IPS-15b (cell line): Measurements from ENCODE around the gene JARID2.

Experiments
- H3K27me3 ChIP-seq: one replicate; pipeline ENCODE4 v1.6.1; 2013; ENCODE audit warnings: low read length; ENCODE audit not compliant: control insufficient read depth, insufficient read depth
- H3K36me3 ChIP-seq: one replicate; pipeline ENCODE4 v1.6.1; 2013; ENCODE audit warnings: low read length; ENCODE audit not compliant: control insufficient read depth, insufficient read depth
- H3K4me1 ChIP-seq: one replicate; pipeline ENCODE4 v1.6.1; 2013; ENCODE audit warnings: mild to moderate bottlenecking, low read length; ENCODE audit not compliant: control insufficient read depth, insufficient read depth
- H3K4me3 ChIP-seq: one replicate; pipeline ENCODE4 v1.5.1; 2013; ENCODE audit warnings: low read depth, low read length
- H3K9ac ChIP-seq: one replicate; pipeline ENCODE4 v1.6.1; 2013; ENCODE audit warnings: low read depth, mild to moderate bottlenecking, low read length
- H3K9me3 ChIP-seq: one replicate; pipeline ENCODE4 v1.6.1; 2013; ENCODE audit warnings: mild to moderate bottlenecking, low read length; ENCODE audit not compliant: control insufficient read depth, insufficient read depth

The JARID2 gene

GRCh38 chr6:15510536-15511247 lies 264.8 kb downstream of the JARID2 start:
- Histone ChIP-seq H3K4me3 (no peak overlapping the region), H3K9ac (no peak overlapping the region), H3K27me3 (no peaks in the 10 kb centered on the region), H3K36me3 (peaks cover 92% of the 10 kb centered on the region), H3K9me3 (no peaks in the 10 kb centered on the region), H3K4me1 (peaks cover 11% of the 10 kb centered on the region)

- H3K36me3 ChIP-seq = peaks cover 90% of the 10 kb centered on the region
- H3K9me3 ChIP-seq = no peaks in the 10 kb centered on the region
- no peak overlapping the region for H3K9ac ChIP-seq
- H3K4me1 ChIP-seq = peaks cover 11% of the 10 kb centered on the region
- no peaks in the 10 kb centered on the region for H3K27me3 ChIP-seq
- no peak overlapping the region for H3K4me3 ChIP-seq
Observed at GRCh38 chr6:15511248-15512125, 265.6 kb downstream of the JARID2 start.

GRCh38 chr6:15512126-15512525 lies 266.3 kb downstream of the JARID2 start:
- peaks cover 90% of the 10 kb centered on the region for H3K36me3 ChIP-seq
- no peak overlapping the region for H3K4me3 ChIP-seq
- no peaks in the 10 kb centered on the region for H3K9me3 ChIP-seq
- H3K4me1 ChIP-seq = peaks cover 8% of the 10 kb centered on the region
- H3K27me3 ChIP-seq = no peaks in the 10 kb centered on the region
- no peak overlapping the region for H3K9ac ChIP-seq

- no peaks in the 10 kb centered on the region for H3K9me3 ChIP-seq
- peaks cover 90% of the 10 kb centered on the region for H3K36me3 ChIP-seq
- H3K4me1 ChIP-seq = peaks cover 2% of the 10 kb centered on the region
- H3K4me3 ChIP-seq = no peak overlapping the region
- H3K27me3 ChIP-seq = no peaks in the 10 kb centered on the region
- no peak overlapping the region for H3K9ac ChIP-seq
Observed at GRCh38 chr6:15512721-15513120, 266.9 kb downstream of the JARID2 start.

GRCh38 chr6:15513131-15513771 lies 267.4 kb downstream of the JARID2 start:
- H3K27me3 ChIP-seq = no peaks in the 10 kb centered on the region
- no peaks in the 10 kb centered on the region for H3K9me3 ChIP-seq
- H3K36me3 ChIP-seq = peaks cover 90% of the 10 kb centered on the region
- H3K4me3 ChIP-seq = no peak overlapping the region
- H3K4me1 ChIP-seq = no peaks in the 10 kb centered on the region
- no peak overlapping the region for H3K9ac ChIP-seq

- Histone ChIP-seq H3K9me3 (no peaks in the 10 kb centered on the region), H3K4me3 (no peak overlapping the region), H3K9ac (no peak overlapping the region), H3K27me3 (no peaks in the 10 kb centered on the region), H3K36me3 (peaks cover 90% of the 10 kb centered on the region), H3K4me1 (no peaks in the 10 kb centered on the region)
Observed at GRCh38 chr6:15513801-15514711, 268.2 kb downstream of the JARID2 start.

- no peaks in the 10 kb centered on the region for H3K27me3 ChIP-seq
- no peaks in the 10 kb centered on the region for H3K9me3 ChIP-seq
- H3K36me3 ChIP-seq = peaks cover 91% of the 10 kb centered on the region
- no peaks in the 10 kb centered on the region for H3K4me1 ChIP-seq
- no peak overlapping the region for H3K4me3 ChIP-seq
- no peak overlapping the region for H3K9ac ChIP-seq
Observed at GRCh38 chr6:15515226-15515625, 269.4 kb downstream of the JARID2 start.

GRCh38 chr6:15515660-15516375 lies 269.9 kb downstream of the JARID2 start:
- no peaks in the 10 kb centered on the region for H3K27me3 ChIP-seq
- no peak overlapping the region for H3K4me3 ChIP-seq
- H3K9ac ChIP-seq = no peak overlapping the region
- H3K9me3 ChIP-seq = no peaks in the 10 kb centered on the region
- no peaks in the 10 kb centered on the region for H3K4me1 ChIP-seq
- H3K36me3 ChIP-seq = peaks cover 90% of the 10 kb centered on the region

- H3K27me3 ChIP-seq = no peaks in the 10 kb centered on the region
- H3K9me3 ChIP-seq = no peaks in the 10 kb centered on the region
- H3K9ac ChIP-seq = no peak overlapping the region
- no peak overlapping the region for H3K4me3 ChIP-seq
- H3K4me1 ChIP-seq = no peaks in the 10 kb centered on the region
- peaks cover 84% of the 10 kb centered on the region for H3K36me3 ChIP-seq
Observed at GRCh38 chr6:15516378-15516777, 270.5 kb downstream of the JARID2 start.

- H3K9me3 ChIP-seq = no peaks in the 10 kb centered on the region
- H3K27me3 ChIP-seq = no peaks in the 10 kb centered on the region
- H3K4me1 ChIP-seq = no peaks in the 10 kb centered on the region
- no peak overlapping the region for H3K9ac ChIP-seq
- peaks cover 80% of the 10 kb centered on the region for H3K36me3 ChIP-seq
- no peak overlapping the region for H3K4me3 ChIP-seq
Observed at GRCh38 chr6:15516923-15517560, 271.2 kb downstream of the JARID2 start.
